Esophagus squamous epithelium (tissue), 5 donors: ENCODE measurements around the gene RANBP9. TPM values are rescaled to one million over a fixed set of nuclear protein-coding genes. Genes with fewer than 3 reads are reported as not detected.
A peak's percentile ranks its signal among the peaks of the same experiment; 100 is the strongest.

Experiments used
- DNase-seq: peaks from one replicate; lab custom pipeline; 2025; lab: John Stamatoyannopoulos, UW
- H3K27ac ChIP-seq, 4 donors: fragments of 200-600 bp; sonication (generic); one replicate each; pipeline ENCODE4 v1.5.1; 2016 to 2019; ENCODE audit warnings: mild to moderate bottlenecking in 1 of 4
- H3K27me3 ChIP-seq, 4 donors: fragments of 200-600 bp; sonication (generic); 1 replicate in 3 of 4; 2 replicates in 1 of 4; pipeline versions ENCODE4 v1.5.1 to v1.6.0; 2017 to 2021; ENCODE audit warnings: antibody characterized with exemption in 1 of 4
- H3K36me3 ChIP-seq, 3 donors: fragments of 200-600 bp; sonication (generic); one replicate each; pipeline ENCODE4 v1.5.1; 2016 to 2019
- H3K4me1 ChIP-seq, 3 donors: fragments of 200-600 bp; sonication (generic); one replicate each; pipeline ENCODE4 v1.5.1; 2017 to 2019
- H3K4me3 ChIP-seq, 4 donors: fragments of 200-600 bp; sonication (generic); 1 replicate in 3 of 4; 2 replicates in 1 of 4; pipeline ENCODE4 v1.5.1; 2016 to 2019; ENCODE audit warnings: mild to moderate bottlenecking in 2 of 4, moderate library complexity in 1 of 4
- H3K9me3 ChIP-seq, 3 donors: fragments of 200-600 bp; sonication (generic); one replicate each; pipeline ENCODE4 v1.5.1; 2016 to 2019
- CTCF ChIP-seq, 6 experiments: fragments of 450-650 bp in 4 of 6; fragments of 200-600 bp in 2 of 6; sonication (generic) in 2 of 6; IDR thresholded peaks; one replicate each; pipeline ENCODE4 v1.5.1; 2016 to 2019; ENCODE audit warnings: antibody characterized with exemption in 6 of 6, mild to moderate bottlenecking in 4 of 6, moderate library complexity in 4 of 6
- POLR2A ChIP-seq, 4 donors: fragments of 450-650 bp; IDR thresholded peaks; one replicate each; pipeline ENCODE4 v1.6.1; 2017; ENCODE audit warnings: antibody characterized with exemption in 4 of 4, mild to moderate bottlenecking in 4 of 4, moderate library complexity in 3 of 4
- WGBS, 2 donors: methylation state at CpG; one replicate each; pipeline ENCODE4 v1.1.5; 2018; 5-methylcytosine and 5-hydroxymethylcytosine counted together
- intact Hi-C: fragments of 100-400 bp; cut with DNase I; formaldehyde crosslinking; loops from one replicate; pipeline ENCODE4 v1.15.0; 2022
- total RNA-seq, 4 donors: library from RNA; depleted of rRNA; stranded (reverse); fragments of >200 nt; gene quantifications; one replicate each; pipeline ENCODE4 v1.1.0, GENCODE V29; 2016
- donor health status: DM: yes; HTN: yes; CAD: no.

The RANBP9 gene
- total RNA-seq, 4 donors from 2014 or later, result 32.9 to 69.6 (median 63.3) TPM

- no peaks in the 10 kb centered on the region for H3K9me3 ChIP-seq
- H3K36me3 ChIP-seq, result peaks cover 0 to 94% (median 15%) of the 10 kb centered on the region in 3 donors
- H3K4me1 ChIP-seq, result no peaks in the 10 kb centered on the region
- no peaks in the 10 kb centered on the region for H3K27me3 ChIP-seq
- H3K27ac ChIP-seq, result no peak overlapping the region
- intact Hi-C loops, result no loop called here
- TF ChIP-seq POLR2A (IDR thresholded peaks at IDR 0.05) (no peak), CTCF (IDR thresholded peaks at IDR 0.05) (no peak)
- no peak overlapping the region for H3K4me3 ChIP-seq
- 79 to 88% methylated on average over 4 of the region's 4 CpGs for WGBS, 2 donors
- no peak for DNase-seq
These were observed 73.0 kb downstream of the RANBP9 start for GRCh38 chr6:13638626-13639025.

DNA sequence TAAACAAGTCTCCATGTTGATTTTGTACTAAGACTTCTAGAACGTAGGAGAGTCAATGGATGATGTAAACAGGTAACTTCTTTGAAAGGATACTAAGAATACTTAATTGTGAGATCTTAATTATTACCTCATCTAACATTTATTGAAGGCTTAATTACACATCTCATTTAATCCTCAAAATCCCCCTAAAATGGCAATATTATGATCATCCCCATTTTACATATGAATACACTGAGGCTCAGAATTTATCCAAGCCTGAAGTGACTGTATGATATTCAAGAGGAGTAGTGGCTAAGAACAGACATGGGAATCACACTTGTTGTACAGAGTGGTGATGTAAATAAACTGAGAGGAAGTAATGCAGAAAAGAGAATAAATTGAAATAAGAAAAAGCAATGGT is 73.6 kb downstream of the RANBP9 start:
- Histone ChIP-seq H3K9me3 (no peaks in the 10 kb centered on the region), H3K27me3 (no peaks in the 10 kb centered on the region), H3K4me3 (no peak overlapping the region), H3K4me1 (no peaks in the 10 kb centered on the region), H3K27ac (no peak overlapping the region), H3K36me3 (peaks cover 0 to 94% (median 15%) of the 10 kb centered on the region in 3 donors)
- 80 to 88% methylated on average over 1 of the region's 1 CpG for whole genome bisulfite sequencing, 2 donors
- intact Hi-C loops, result no loop called here
- no peak for TF ChIP-seq POLR2A (IDR thresholded peaks at IDR 0.05)
- no peak for TF ChIP-seq CTCF (IDR thresholded peaks at IDR 0.05)
- no peak for DNase-seq

GRCh38 chr6:13635948-13636658 is 75.5 kb downstream of the RANBP9 start:
- no peak for TF ChIP-seq POLR2A (IDR thresholded peaks at IDR 0.05)
- TF ChIP-seq CTCF (IDR thresholded peaks at IDR 0.05), result no peak
- peaks cover 0 to 97% (median 15%) of the 10 kb centered on the region in 3 donors for H3K36me3 ChIP-seq
- WGBS, 2 donors, result 58 to 68% methylated on average over 4 of the region's 4 CpGs
- DNase-seq, result no peak
- no peaks in the 10 kb centered on the region for H3K4me1 ChIP-seq
- H3K4me3 ChIP-seq, result no peak overlapping the region
- H3K27me3 ChIP-seq, result no peaks in the 10 kb centered on the region
- peak overlapping the region in 1 of 4 donors; percentile 1 for H3K27ac ChIP-seq
- no peaks in the 10 kb centered on the region for H3K9me3 ChIP-seq
- intact Hi-C loops, result no loop called here

- Histone ChIP-seq H3K9me3 (no peaks in the 10 kb centered on the region), H3K27me3 (no peaks in the 10 kb centered on the region), H3K36me3 (peaks cover 0 to 98% (median 13%) of the 10 kb centered on the region in 3 donors), H3K4me1 (no peaks in the 10 kb centered on the region), H3K27ac (no peak overlapping the region), H3K4me3 (no peak overlapping the region)
- 94 to 98% methylated on average over 2 of the region's 2 CpGs for WGBS, 2 donors
- DNase-seq, result no peak
- intact Hi-C loops, result no loop called here
- TF ChIP-seq CTCF (IDR thresholded peaks at IDR 0.05) (no peak), POLR2A (IDR thresholded peaks at IDR 0.05) (no peak)
These were observed 78.3 kb downstream of the RANBP9 start for GRCh38 chr6:13633343-13633742.

DNA sequence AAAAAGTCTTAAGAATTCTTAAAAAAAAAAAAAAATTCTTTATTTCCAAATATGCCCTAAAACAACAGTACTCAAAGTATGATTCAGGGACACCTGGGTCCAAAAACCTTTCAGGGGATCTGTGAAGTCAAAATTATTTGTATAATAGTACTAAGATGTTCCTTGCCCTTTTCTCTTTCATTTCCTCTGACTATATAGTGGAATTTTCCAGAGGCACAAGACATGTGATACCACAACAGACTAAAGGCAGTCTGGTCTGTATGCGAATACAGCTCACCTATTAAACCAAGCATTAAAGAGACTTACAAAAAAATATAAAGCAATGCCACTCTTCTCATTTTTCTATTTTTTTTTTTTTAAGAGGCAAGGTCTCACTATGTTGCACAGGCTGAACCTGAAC is 81.1 kb downstream of the RANBP9 start:
- TF ChIP-seq CTCF (IDR thresholded peaks at IDR 0.05) (no peak), POLR2A (IDR thresholded peaks at IDR 0.05) (no peak)
- intact Hi-C loops, result no loop called here
- DNase-seq, result no peak
- no peak overlapping the region for H3K27ac ChIP-seq
- H3K4me3 ChIP-seq, result no peak overlapping the region
- H3K36me3 ChIP-seq, result peaks cover 0 to 100% (median 5%) of the 10 kb centered on the region in 3 donors
- H3K9me3 ChIP-seq, result no peaks in the 10 kb centered on the region
- no peaks in the 10 kb centered on the region for H3K4me1 ChIP-seq
- WGBS, 2 donors, result 87% methylated on average over 1 of the region's 1 CpG
- no peaks in the 10 kb centered on the region for H3K27me3 ChIP-seq
